Cortex of kidney (tissue), 1 donor: ENCODE data around the gene OCA2.

Experiments
- DNase-seq: peaks from one replicate; lab custom pipeline; 2025; lab: John Stamatoyannopoulos, UW

Gene OCA2

GRCh38 chr15:28079313-28079969, 19.7 kb downstream of the OCA2 start:
- no peak for DNase-seq

- no peak for DNase-seq
Observed at GRCh38 chr15:28078191-28078719, 20.9 kb downstream of the OCA2 start.

- DNase-seq: no peak
Observed at GRCh38 chr15:28075573-28075972, 23.5 kb downstream of the OCA2 start.

DNA sequence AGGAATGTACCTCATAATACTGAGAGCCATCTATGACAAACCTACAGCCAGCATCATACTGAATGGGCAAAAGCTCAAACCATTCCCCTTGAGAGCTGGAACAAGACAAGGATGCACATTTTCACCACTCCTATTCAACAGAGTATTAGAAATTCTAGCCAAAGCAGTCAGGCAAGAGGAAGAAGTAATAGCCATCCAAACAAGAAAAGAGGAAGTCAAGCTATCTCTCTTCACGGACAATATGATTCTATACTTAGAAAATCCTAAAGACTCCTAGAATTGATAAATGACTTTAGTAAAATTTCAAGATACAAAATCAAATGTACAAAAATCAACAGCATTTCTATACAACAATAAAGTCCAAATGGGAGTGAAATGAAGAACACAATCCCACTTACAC, 30.2 kb downstream of the OCA2 start:
- DNase-seq: no peak

DNA sequence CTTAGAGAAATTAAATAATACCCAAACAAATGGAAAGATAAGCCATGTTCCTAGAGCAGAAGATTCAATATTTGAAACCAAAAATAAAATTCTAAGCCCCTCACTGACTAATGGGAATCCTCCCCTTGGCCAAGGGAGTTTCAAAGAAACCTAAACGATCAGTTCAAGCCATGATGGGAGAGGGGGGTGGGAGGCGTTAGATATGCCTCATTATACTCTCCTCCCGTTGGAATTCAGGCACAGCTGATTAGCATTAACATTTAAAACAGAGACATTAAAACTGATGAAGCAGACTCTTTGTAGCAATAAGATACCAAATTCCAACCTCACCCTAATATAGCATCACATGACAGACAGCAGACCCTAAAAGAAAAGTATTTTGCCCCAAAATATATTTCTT, 32.9 kb downstream of the OCA2 start:
- no peak for DNase-seq

GRCh38 chr15:28060005-28060404, 39.1 kb downstream of the OCA2 start:
- no peak for DNase-seq

DNA sequence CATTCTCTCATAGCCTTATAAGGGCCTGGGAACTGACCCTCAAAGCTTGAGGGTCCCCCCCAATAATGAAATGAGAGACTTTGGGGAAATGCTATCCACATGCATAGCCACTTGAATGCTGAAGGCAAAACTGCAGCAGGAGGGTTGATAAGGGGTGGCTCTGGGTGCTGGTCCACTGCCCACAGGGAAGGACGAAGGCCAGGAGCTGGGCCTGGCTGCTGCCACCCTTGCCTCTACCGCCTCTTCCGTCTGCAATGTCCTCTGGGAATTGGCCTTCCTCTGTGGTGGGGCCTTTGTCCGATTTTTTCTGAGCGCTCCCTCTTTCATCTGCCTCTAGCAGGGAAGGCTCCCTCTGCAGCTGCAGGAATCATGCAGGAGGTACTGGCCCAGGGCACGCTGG, 41.0 kb downstream of the OCA2 start:
- no peak for DNase-seq

DNA sequence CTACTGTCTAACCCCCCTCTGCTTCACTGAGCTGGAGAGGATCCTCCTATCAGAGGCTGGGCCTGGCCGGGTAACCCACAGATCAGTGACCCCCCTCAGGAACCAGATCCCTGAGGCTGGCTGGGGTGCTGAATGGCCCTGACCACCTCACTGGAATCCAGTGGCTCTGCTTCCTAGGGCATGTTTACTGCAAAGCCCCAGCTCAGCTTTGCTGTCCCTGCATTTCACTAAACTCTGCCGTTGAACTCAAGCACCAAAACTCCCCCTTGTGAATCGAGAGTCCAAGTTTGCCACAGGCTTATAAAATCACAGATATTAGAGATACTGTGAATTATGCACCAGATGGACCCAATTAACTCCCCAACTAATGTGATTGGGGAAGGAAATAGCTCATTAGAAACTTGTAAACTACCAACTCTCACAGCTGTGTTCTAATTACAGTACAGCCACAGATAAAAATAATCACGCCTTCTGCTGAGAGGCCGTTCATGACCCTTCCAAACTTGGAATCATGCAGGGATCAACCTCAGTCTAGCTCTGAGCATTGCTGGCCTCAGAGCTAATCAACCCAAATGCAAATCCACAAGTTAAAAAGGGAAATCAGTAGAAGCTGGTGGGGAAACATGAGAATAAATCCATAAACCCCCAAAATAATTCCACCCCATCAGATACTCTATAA, 47.0 kb downstream of the OCA2 start:
- DNase-seq: no peak

GRCh38 chr15:28049581-28049980, 49.5 kb downstream of the OCA2 start:
- no peak for DNase-seq

- DNase-seq: no peak
Observed at GRCh38 chr15:28047277-28047676, 51.8 kb downstream of the OCA2 start.

DNA sequence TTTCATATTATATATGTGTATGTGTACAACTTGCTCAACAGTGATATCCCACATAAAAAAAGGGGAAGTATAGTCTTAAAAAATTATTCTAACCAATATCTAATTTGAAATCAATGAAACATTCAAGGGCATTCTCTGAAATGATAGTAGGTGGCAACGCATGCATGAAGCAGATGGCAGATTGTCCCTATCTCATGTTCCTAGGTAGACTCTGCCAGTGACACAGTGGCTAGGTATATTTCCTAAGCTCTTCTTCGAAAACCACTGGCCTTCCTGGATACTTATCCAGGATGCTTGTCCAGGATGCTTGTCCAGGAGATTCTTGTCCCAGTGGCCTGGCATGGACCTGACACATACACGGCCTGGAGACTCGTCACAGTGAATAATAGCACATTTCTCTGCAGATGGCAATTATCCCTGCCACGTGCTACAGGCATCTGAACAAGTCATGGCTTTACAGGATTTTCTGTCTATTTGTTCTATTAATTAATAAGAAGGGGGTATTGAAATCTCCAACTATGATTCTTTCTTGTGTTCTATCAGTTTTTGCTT, 54.9 kb downstream of the OCA2 start:
- DNase-seq: no peak

DNA sequence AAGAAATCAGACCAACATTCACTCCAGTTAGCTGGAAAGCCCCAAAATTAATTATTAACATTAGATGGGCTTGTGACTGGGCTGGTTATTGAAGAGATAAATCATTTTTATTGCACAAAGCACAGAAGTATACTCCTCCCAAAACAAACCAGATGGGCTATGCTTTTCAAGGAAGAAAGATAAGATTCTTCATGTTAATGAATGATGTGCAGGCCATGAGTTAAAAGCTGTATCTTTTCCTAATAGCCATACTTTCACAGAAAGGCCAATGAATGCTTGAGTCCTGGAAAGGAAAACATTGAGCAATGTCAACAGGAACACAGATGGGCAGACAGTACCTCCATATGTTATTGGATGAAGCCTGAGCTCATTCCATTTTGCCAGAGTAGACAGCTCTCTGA, 55.4 kb downstream of the OCA2 start:
- DNase-seq: no peak

DNA sequence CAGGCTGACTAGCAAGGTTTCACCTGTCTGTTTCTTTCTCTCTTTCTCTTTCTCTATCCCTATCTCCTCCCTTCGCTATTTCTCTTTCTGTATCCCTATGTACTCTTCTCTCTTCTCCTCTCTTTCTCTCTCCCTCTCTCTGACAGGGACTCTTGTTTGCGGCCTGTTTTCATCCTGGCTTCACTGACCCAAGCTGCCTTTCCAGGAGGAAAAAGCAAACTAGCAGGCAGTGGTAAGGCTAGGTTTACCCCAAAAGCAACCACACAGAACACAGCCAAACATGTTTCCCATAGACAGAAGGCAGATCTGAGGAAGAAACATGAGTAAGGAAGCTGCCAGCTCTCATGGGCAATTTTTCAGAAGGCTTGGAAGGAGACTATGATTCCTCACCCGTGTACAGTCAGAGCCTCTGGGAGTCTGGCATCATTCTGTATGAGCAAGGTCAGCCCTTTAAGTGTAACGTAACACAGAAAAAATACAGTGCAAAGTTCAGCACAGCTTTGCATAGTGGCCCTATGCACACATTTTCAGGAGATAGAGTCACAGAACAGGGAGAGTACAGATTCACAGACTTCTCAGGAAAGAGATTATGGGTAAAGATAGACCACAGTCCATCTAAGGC, 61.0 kb downstream of the OCA2 start:
- DNase-seq: no peak

DNA sequence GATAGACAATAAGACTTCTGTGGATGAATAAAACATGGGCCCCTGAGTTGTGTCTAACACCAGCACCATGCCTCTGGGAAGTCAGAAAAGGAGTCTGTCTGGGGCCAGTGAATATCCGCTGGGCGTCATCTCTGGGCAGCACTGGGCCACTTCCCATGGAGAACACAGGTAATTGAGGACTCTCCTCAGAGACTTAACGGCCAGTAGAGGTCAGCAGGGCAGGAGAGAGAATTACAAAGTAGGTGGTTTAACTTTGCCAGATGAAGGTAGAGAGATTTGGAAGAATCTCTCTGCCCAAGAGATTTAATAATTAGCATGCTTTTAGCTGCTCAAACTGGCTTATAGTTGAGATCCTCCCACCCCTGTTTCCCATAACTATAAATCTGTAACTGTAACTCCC, 65.7 kb downstream of the OCA2 start:
- DNase-seq: no peak

- DNase-seq: no peak
Observed at GRCh38 chr15:28030801-28031200, 68.3 kb downstream of the OCA2 start.

GRCh38 chr15:28027714-28028076, 71.4 kb downstream of the OCA2 start:
- no peak for DNase-seq

- DNase-seq: no peak
Observed at GRCh38 chr15:28026764-28027713, 72.1 kb downstream of the OCA2 start.

GRCh38 chr15:28026221-28026620, 72.9 kb downstream of the OCA2 start:
- no peak for DNase-seq

GRCh38 chr15:28025413-28025812, 73.7 kb downstream of the OCA2 start:
- DNase-seq: no peak

DNA sequence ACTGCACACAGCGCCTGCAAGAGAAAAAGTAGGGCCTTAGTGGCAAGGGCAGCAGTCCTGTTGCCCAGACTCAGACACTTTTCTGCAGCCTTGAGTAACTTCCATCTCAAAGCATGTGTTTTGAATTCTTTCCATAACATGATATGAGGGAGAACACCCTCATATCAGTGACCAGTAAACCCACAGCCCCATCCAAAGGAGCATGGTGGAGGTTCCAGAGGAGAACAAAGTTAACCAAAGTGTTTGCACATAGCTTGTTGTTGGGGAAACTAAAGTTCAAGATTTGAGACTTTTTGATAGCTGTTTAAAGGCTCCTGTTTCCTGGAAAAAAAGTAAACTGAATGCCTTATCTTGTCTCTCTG, 74.2 kb downstream of the OCA2 start:
- no peak for DNase-seq

- DNase-seq: no peak
Observed at GRCh38 chr15:28023933-28024888, 74.9 kb downstream of the OCA2 start.
